Prostate gland (tissue), 2 donors: ENCODE measurements around the gene DIAPH2. TPM values are rescaled to one million over a fixed set of nuclear protein-coding genes. Genes with fewer than 3 reads are reported as not detected.

Experiments used
- DNase-seq: peaks from one replicate; pipeline ENCODE4 v3.0.0-alpha.2; 2019; ENCODE audit warnings: low spot score
- H3K27ac ChIP-seq, 2 donors: fragments of 200-600 bp; sonication (generic); 2 replicates each; pipeline ENCODE4 v1.5.1; 2017 to 2019
- H3K27me3 ChIP-seq: fragments of 200-600 bp; sonication (generic); replicated peaks from 2 replicates; pipeline ENCODE4 v1.5.1; 2019; ENCODE audit not compliant: insufficient read depth
- H3K36me3 ChIP-seq, 2 donors: fragments of 200-600 bp; sonication (generic); 1 replicate in 1 of 2; 2 replicates in 1 of 2; pipeline versions ENCODE4 v1.5.1 to v1.8.1; 2017 to 2019
- H3K4me1 ChIP-seq: fragments of 200-600 bp; sonication (generic); replicated peaks from 2 replicates; pipeline ENCODE4 v1.5.1; 2019
- H3K4me3 ChIP-seq, 2 donors: fragments of 200-600 bp; sonication (generic); 2 replicates each; pipeline ENCODE4 v1.5.1; 2017 to 2019
- H3K9me3 ChIP-seq: fragments of 200-600 bp; sonication (generic); 2 replicates; pipeline ENCODE4 v1.5.1; 2017
- POLR2A ChIP-seq: fragments of 450-650 bp; IDR thresholded peaks from one replicate; pipeline ENCODE4 v1.6.1; 2016; ENCODE audit warnings: antibody characterized with exemption, mild to moderate bottlenecking
- POLR2AphosphoS5 ChIP-seq: sonication (generic); formaldehyde crosslinking; IDR thresholded peaks from one replicate; pipeline ENCODE4 v1.6.1; 2017; ENCODE audit warnings: antibody characterized with exemption
- WGBS: methylation state at CpG from one replicate; pipeline ENCODE4 v1.1.5; 2018; 5-methylcytosine and 5-hydroxymethylcytosine counted together
- intact Hi-C: fragments of 100-400 bp; cut with DNase I; formaldehyde crosslinking; loops from one replicate; pipeline ENCODE4 v1.14.2; 2022
- total RNA-seq, 2 donors: library from RNA; depleted of rRNA; stranded (reverse); fragments of >200 nt; gene quantifications; one replicate each; pipeline ENCODE4 v1.1.0, GENCODE V29; 2016
- TF ChIP-seq, protein P1 (sequence below), 4 experiments: fragments of 200-600 bp in 2 of 4; fragments of 450-650 bp in 2 of 4; sonication (generic) in 2 of 4; IDR thresholded peaks; 1 replicate in 3 of 4; 2 replicates in 1 of 4; pipeline ENCODE4 v1.5.1; 2016 to 2019; ENCODE audit warnings: antibody characterized with exemption in 4 of 4, mild to moderate bottlenecking in 2 of 4, moderate library complexity in 2 of 4

Gene DIAPH2
- total RNA-seq, 2 donors from 2014 or later: 8.1 to 44.8 TPM

DNA sequence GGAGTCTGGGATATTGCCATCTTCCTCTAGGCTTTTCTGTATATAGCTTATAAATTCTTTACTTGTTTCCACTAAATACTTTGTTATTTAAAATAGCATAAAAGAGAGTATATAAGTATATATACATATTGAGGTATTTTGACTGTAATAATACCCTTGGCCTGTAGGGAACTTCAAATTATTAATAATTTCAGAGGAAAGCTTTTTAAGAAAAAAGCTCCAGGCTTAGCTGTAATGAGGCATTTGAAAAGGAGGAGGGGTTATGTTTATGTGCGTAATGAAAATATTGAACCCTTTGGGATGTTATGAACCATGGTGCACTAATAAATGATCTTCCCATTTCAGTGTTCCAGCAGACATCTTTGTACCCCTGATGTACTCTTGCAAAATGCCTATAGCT lies 777.1 kb downstream of the DIAPH2 start:
- no peaks in the 10 kb centered on the region for H3K36me3 ChIP-seq
- no peaks in the 10 kb centered on the region for H3K4me1 ChIP-seq
- intact Hi-C loops: no loop called here
- H3K4me3 ChIP-seq: no peak overlapping the region
- DNase-seq: no peak
- 88% methylated on average over 1 of the region's 1 CpG for WGBS
- no peaks in the 10 kb centered on the region for H3K27me3 ChIP-seq
- no peak overlapping the region for H3K27ac ChIP-seq
- TF ChIP-seq, protein P1, sequence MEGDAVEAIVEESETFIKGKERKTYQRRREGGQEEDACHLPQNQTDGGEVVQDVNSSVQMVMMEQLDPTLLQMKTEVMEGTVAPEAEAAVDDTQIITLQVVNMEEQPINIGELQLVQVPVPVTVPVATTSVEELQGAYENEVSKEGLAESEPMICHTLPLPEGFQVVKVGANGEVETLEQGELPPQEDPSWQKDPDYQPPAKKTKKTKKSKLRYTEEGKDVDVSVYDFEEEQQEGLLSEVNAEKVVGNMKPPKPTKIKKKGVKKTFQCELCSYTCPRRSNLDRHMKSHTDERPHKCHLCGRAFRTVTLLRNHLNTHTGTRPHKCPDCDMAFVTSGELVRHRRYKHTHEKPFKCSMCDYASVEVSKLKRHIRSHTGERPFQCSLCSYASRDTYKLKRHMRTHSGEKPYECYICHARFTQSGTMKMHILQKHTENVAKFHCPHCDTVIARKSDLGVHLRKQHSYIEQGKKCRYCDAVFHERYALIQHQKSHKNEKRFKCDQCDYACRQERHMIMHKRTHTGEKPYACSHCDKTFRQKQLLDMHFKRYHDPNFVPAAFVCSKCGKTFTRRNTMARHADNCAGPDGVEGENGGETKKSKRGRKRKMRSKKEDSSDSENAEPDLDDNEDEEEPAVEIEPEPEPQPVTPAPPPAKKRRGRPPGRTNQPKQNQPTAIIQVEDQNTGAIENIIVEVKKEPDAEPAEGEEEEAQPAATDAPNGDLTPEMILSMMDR (IDR thresholded peaks at IDR 0.05): no peak
- TF ChIP-seq POLR2AphosphoS5 (no peak), POLR2A (no peak)
- H3K9me3 ChIP-seq: no peaks in the 10 kb centered on the region

DNA sequence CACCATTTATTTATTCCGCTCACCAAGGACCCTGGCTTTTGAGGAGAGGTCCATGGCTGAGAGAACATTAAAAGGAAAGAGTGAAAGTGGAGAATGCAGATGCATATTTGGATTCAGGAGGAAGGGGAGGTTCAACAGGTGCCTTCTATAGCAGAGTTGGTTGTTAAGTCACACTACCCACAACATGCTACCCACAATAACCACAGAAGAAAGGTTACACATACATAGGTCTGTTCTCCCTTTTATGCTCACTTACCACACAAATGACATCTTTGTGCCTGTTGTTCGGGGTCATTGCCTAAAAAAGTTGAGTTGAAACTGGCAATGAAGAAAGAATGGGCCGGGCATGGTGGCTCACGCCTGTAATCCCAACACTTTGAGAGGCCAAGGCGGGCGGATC lies 786.4 kb downstream of the DIAPH2 start:
- H3K4me1 ChIP-seq: no peaks in the 10 kb centered on the region
- no peaks in the 10 kb centered on the region for H3K27me3 ChIP-seq
- no peak overlapping the region for H3K4me3 ChIP-seq
- WGBS: 95% methylated on average over 6 of the region's 6 CpGs
- no peak for TF ChIP-seq POLR2AphosphoS5
- TF ChIP-seq, protein P1 (IDR thresholded peaks at IDR 0.05): no peak
- no peak for TF ChIP-seq POLR2A
- intact Hi-C loops: no loop called here
- H3K27ac ChIP-seq: no peak overlapping the region
- DNase-seq: no peak
- no peaks in the 10 kb centered on the region for H3K9me3 ChIP-seq
- H3K36me3 ChIP-seq: no peaks in the 10 kb centered on the region

DNA sequence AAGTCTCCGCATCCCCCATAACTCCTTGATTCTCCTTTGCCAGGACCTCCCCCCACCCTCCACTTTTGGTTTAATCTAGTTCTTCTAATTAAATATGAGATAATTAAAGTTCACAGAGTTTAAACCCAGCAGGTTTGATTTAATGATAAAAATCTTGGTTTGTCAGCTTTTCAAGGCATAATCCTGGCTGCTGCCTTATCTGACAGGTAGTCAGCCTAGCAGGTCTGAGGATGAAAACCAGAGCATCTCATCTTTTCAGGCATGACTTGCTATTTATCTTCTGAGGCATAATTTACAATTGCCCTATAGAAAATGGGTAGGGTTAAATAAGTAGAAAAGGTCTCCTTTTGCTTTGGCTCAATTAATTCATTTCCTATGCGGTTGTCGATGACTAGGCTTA lies 790.3 kb downstream of the DIAPH2 start:
- TF ChIP-seq POLR2A (no peak), POLR2AphosphoS5 (no peak)
- TF ChIP-seq, protein P1 (IDR thresholded peaks at IDR 0.05): no peak
- Histone ChIP-seq H3K4me1 (no peaks in the 10 kb centered on the region), H3K4me3 (no peak overlapping the region), H3K36me3 (no peaks in the 10 kb centered on the region), H3K27ac (no peak overlapping the region), H3K9me3 (no peaks in the 10 kb centered on the region), H3K27me3 (no peaks in the 10 kb centered on the region)
- no peak for DNase-seq
- 95% methylated on average over 3 of the region's 3 CpGs for WGBS
- intact Hi-C loops: no loop called here

DNA sequence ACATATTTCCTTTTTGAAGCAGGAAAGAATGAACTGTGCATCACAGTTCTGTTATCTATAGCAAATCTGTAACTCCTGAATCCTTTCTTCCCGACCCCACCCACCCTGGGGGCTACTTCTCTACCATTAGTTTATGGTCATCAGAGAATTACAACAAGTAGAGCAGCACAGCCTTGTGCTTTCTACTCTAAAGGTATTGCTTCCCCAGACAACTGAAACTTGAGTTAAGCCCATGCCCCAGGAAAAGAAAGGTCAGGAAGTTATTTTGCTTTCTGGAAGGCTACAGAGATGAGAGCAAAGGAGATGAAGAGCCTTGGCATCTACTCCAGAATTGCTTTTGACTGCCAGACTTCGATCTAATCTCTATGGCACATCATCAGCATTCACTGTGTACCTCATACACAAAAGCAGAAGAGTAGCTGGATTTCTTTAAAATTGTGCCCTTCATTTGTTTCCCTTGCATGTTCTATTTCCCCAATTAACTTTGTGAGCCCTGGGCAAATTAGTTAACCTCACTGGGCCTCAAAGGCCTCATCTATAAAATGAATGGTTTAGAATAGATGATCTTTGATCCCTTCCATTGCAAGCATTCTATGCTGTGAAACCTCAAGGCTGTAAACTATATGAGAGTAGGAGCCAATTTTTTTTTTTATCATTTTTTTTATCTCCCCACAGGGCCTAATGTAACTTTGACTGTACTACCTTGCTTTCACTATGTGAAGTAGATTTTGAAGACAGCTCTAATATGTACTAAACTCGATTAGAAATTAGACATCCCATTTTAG lies 794.7 kb downstream of the DIAPH2 start:
- intact Hi-C loops: no loop called here
- DNase-seq: no peak

More for the DNA sequence above, 794.7 kb downstream of the DIAPH2 start:
- Histone ChIP-seq H3K27ac (no peak overlapping the region), H3K27me3 (no peaks in the 10 kb centered on the region), H3K4me1 (no peaks in the 10 kb centered on the region), H3K9me3 (no peaks in the 10 kb centered on the region), H3K4me3 (no peak overlapping the region), H3K36me3 (no peaks in the 10 kb centered on the region)
- TF ChIP-seq, protein P1 (IDR thresholded peaks at IDR 0.05): no peak
- TF ChIP-seq POLR2AphosphoS5: no peak
- no peak for TF ChIP-seq POLR2A
- 54% methylated on average over 3 of the region's 3 CpGs for WGBS
